GM12878 (cell line): ENCODE measurements around the gene ANAPC2. TPM values are rescaled to one million over a fixed set of nuclear protein-coding genes. Genes with fewer than 3 reads are reported as not detected.

Source experiments
- ATAC-seq: fragments of 200-7000 bp; cut with Tn5 transposase; 3 replicates; pipeline ENCODE4 v1.9.1; 2020; ENCODE audit warnings: mild to moderate bottlenecking, moderate library complexity
- BruUV-seq: library from RNA; stranded (reverse); fragments of 400-500 nt; replicated peaks from 2 replicates; lab custom pipeline; 2021; lab: Mats Ljungman, UMichigan
- CTCF ChIA-PET: fragments of 300-600 bp; sonication (Branson Sonifier 250); formaldehyde crosslinking; extraction: SDS; loops from one replicate; lab custom pipeline; 2021; ENCODE audit warnings: inconsistent platforms; lab: Yijun Ruan, JAX
- POLR2A ChIA-PET: fragments of 350-600 bp; formaldehyde crosslinking; extraction: SDS; loops from one replicate; lab custom pipeline; 2021; ENCODE audit warnings: inconsistent platforms; lab: Charles Lee
- RAD21 ChIA-PET: fragments of 300-600 bp; sonication (Branson Sonifier 250); formaldehyde crosslinking; loops from one replicate; lab custom pipeline; 2023; ENCODE audit warnings: antibody characterized with exemption; ENCODE audit not compliant: unreplicated experiment; lab: Charles Lee
- SMC1A ChIA-PET: fragments of 300-600 bp; sonication (Branson Sonifier 250); formaldehyde crosslinking; loops from one replicate; lab custom pipeline; 2023; ENCODE audit not compliant: unreplicated experiment, uncharacterized antibody; lab: Charles Lee
- DNase-seq: peaks from one replicate; pipeline ENCODE4 v3.0.0-alpha.2; 2011; ENCODE audit warnings: low read depth, low spot score
- FAIRE-seq: peaks from 3 replicates; lab custom pipeline; 2011; peaks lifted over from hg19 to GRCh38; lab: Jason Lieb, UNC
- H2AFZ ChIP-seq: 2 replicates; pipeline ENCODE4 v1.6.0; 2011; ENCODE audit warnings: low read depth, low read length, control low read depth; ENCODE audit not compliant: control insufficient read depth
- H3K27ac ChIP-seq: 2 replicates; pipeline ENCODE4 v1.5.1; 2011; ENCODE audit warnings: control low read depth; ENCODE audit not compliant: control insufficient read depth, insufficient read depth
- H3K27me3 ChIP-seq, 2 experiments: replicated peaks in 1 of 2; 2 replicates each; pipeline versions ENCODE4 v1.6.0 to v1.6.1; 2011; ENCODE audit warnings: low read length in 1 of 2; ENCODE audit not compliant: control insufficient read depth in 2 of 2, insufficient read depth in 2 of 2
- H3K36me3 ChIP-seq, 2 experiments: 2 replicates each; pipeline ENCODE4 v1.5.1; 2011; ENCODE audit warnings: low read length in 1 of 2; ENCODE audit not compliant: control insufficient read depth in 2 of 2, insufficient read depth in 2 of 2
- H3K4me1 ChIP-seq: 2 replicates; pipeline ENCODE4 v1.6.1; 2011; ENCODE audit warnings: mild to moderate bottlenecking, low read length, moderate library complexity, mixed read lengths; ENCODE audit not compliant: control insufficient read depth, insufficient read depth
- H3K4me2 ChIP-seq: 2 replicates; pipeline ENCODE4 v1.6.0; 2011; ENCODE audit warnings: control low read depth; ENCODE audit not compliant: control insufficient read depth, insufficient read depth
- H3K4me3 ChIP-seq: fragments of 200-600 bp; sonication (generic); 2 replicates; pipeline ENCODE4 v1.5.1; 2016
- H3K79me2 ChIP-seq: 2 replicates; pipeline ENCODE4 v1.6.0; 2011; ENCODE audit warnings: low read length; ENCODE audit not compliant: control insufficient read depth, insufficient read depth
- H3K9ac ChIP-seq: 2 replicates; pipeline ENCODE4 v1.8.0; 2011; ENCODE audit warnings: low read length, control low read depth, mixed read lengths; ENCODE audit not compliant: control insufficient read depth, insufficient read depth
- H3K9me3 ChIP-seq: replicated peaks from 3 replicates; pipeline ENCODE4 v1.5.1; 2011; ENCODE audit warnings: mild to moderate bottlenecking, low read length; ENCODE audit not compliant: control insufficient read depth, insufficient read depth
- H4K20me1 ChIP-seq: 2 replicates; pipeline ENCODE4 v1.6.0; 2011; ENCODE audit not compliant: control insufficient read depth, insufficient read depth
- BACH1 ChIP-seq: fragments of 450-650 bp; IDR thresholded peaks from 2 replicates; pipeline ENCODE4 v1.6.1; 2017; ENCODE audit warnings: mild to moderate bottlenecking, borderline replicate concordance
- BMI1 ChIP-seq: fragments of 450-650 bp; IDR thresholded peaks from 2 replicates; pipeline ENCODE4 v1.6.1; 2016; ENCODE audit warnings: mild to moderate bottlenecking, moderate library complexity, borderline replicate concordance
- CBX5 ChIP-seq: sonication (generic); IDR thresholded peaks from 2 replicates; pipeline ENCODE4 v1.6.1; 2016; ENCODE audit warnings: low read depth, moderate library complexity, mild to moderate bottlenecking, inconsistent platforms
- JUND ChIP-seq: IDR thresholded peaks from 2 replicates; pipeline ENCODE4 v1.6.1; 2012; ENCODE audit warnings: low read depth, mild to moderate bottlenecking, low read length, improper control_type of control experiment, moderate library complexity
- MEF2A ChIP-seq: IDR thresholded peaks from 2 replicates; pipeline ENCODE4 v1.6.1; 2011; ENCODE audit warnings: low read depth, mild to moderate bottlenecking, low read length, moderate library complexity; ENCODE audit not compliant: insufficient read depth
- NR2C1 ChIP-seq: fragments of 450-650 bp; IDR thresholded peaks from 2 replicates; pipeline ENCODE4 v1.6.1; 2017; ENCODE audit warnings: antibody characterized with exemption, mild to moderate bottlenecking, moderate library complexity
- NRF1 ChIP-seq: conservative IDR thresholded peaks from 2 replicates; pipeline ENCODE4 v1.6.1; 2011; ENCODE audit warnings: mild to moderate bottlenecking, low read depth, low read length, improper control_type of control experiment
- PKNOX1 ChIP-seq: fragments of 450-650 bp; IDR thresholded peaks from 2 replicates; pipeline ENCODE4 v1.6.1; 2016; ENCODE audit warnings: mild to moderate bottlenecking
- POLR2A ChIP-seq: IDR thresholded peaks from 2 replicates; pipeline ENCODE4 v1.6.1; 2011; ENCODE audit warnings: low read depth, mild to moderate bottlenecking, low read length
- RELA ChIP-seq: fragments of 450-650 bp; IDR thresholded peaks from 2 replicates; pipeline ENCODE4 v1.8.0; 2014; ENCODE audit warnings: borderline replicate concordance; ENCODE audit not compliant: partially characterized antibody
- RFX5 ChIP-seq: IDR thresholded peaks from 2 replicates; pipeline ENCODE4 v1.6.1; 2011; ENCODE audit warnings: low read depth, low read length, improper control_type of control experiment
- RUNX3 ChIP-seq: IDR thresholded peaks from 2 replicates; pipeline ENCODE4 v1.6.1; 2012; ENCODE audit warnings: low read length, inconsistent platforms
- TCF3 ChIP-seq: IDR thresholded peaks from 2 replicates; pipeline ENCODE4 v1.6.1; 2012; ENCODE audit warnings: low read depth, mild to moderate bottlenecking, low read length, borderline replicate concordance; ENCODE audit not compliant: insufficient read depth
- ZZZ3 ChIP-seq: IDR thresholded peaks from 2 replicates; pipeline ENCODE4 v1.6.1; 2011; ENCODE audit warnings: low read depth; ENCODE audit not compliant: control insufficient read depth, insufficient read length
- WGBS: methylation state at CpG from one replicate; pipeline ENCODE4 v1.1.6; 2016; ENCODE audit warnings: low lambda C conversion rate; ENCODE audit not compliant: insufficient replicate concordance, insufficient coverage; ENCODE audit errors: missing lambda C conversion rate; 5-methylcytosine and 5-hydroxymethylcytosine counted together
- in situ Hi-C: fragments of 300-500 bp; cut with MboI; formaldehyde crosslinking; loops from 9 replicates; pipeline ENCODE4 v1.14.3; 2018; ENCODE audit warnings: mixed read lengths
- intact Hi-C: fragments of 100-400 bp; cut with micrococcal nuclease; formaldehyde crosslinking; loops from one replicate; pipeline ENCODE4 v1.14.2; 2022; ENCODE audit not compliant: unreplicated experiment
- polyA plus RNA-seq, 11 experiments: library from polyadenylated mRNA; depleted of rRNA in 4 of 11; unstranded in 6 of 11; stranded (reverse) in 5 of 11; fragments of >200 nt; fragmentation: Nextera tagmentation in 4 of 11; fragmentation: Illumina TruSeq in 1 of 11; extraction: Ambion mirVana in 4 of 11; extraction: Trizol in 1 of 11; gene quantifications; 1 replicate in 1 of 11; 2 replicates in 10 of 11; pipeline versions ENCODE4 v1.2.1 to v1.2.3, GENCODE V29; 2011 to 2016; ENCODE audit warnings: inconsistent platforms in 2 of 11, missing spikeins in 2 of 11, low read depth in 1 of 11
- total RNA-seq, 4 experiments: library from RNA; depleted of rRNA in 3 of 4; stranded (reverse); fragments of >200 nt in 3 of 4; fragmentation: Illumina TruSeq in 1 of 4; extraction: Trizol in 1 of 4; gene quantifications; 2 replicates each; pipeline versions ENCODE4 v1.2.1 to v1.2.3, GENCODE V29; 2013 to 2021
- TF ChIP-seq, protein P1 (sequence below): fragments of 450-650 bp; formaldehyde crosslinking; IDR thresholded peaks from 2 replicates; pipeline ENCODE4 v1.5.0; 2022; ENCODE audit warnings: mild to moderate bottlenecking, missing genetic modification characterization

ANAPC2 gene
- total and polyA plus RNA-seq, 10 of the 15 experiments (the other 5 are each of a cell fraction or from before 2014, with no cell fraction given): 0.03 to 65.2 (median 20.5) TPM

DNA sequence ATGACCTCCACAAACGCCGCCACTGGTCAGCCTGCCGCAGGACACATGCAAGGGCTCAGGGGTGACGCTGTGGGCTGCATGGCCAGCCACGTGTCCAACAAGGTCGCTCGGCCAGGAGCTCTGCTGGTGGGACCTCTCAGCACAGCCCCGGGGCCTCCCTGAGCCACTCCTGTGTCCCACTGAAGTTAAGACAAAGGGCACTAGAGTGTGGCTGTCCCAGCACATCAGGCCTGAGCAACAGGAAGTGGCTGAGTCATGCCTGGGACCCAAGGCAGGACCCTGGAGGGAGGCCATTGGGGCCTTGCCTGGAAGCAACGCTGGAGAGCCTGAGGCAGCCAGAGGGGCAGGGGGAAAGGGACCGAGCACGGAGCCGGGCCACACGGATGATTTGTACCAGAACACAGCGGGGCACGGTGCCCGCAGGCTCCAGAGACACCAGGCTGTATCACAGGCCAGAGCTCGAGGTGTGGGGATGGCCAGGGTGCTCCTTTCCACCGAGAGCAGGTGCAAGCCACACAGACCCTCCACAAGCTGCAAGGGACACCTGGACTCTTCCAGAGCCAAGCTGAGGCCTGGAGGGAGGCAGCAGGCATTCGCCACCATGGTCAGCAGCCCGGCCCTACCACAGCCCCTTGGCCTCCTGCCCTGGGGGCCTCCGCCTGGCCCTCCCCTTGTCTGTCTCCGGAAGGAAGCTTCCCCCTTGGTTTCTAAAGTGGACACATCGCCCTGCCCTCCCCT, 10.0 kb downstream of the ANAPC2 start:
- ChIA-PET SMC1A (no interaction called here), POLR2A (no interaction called here), RAD21 (no interaction called here), CTCF (interaction anchor here (0.6 to 1.0 kb wide), 2 partner anchors 23 to 112 kb away, joined by 3 read pairs; no protein-coding TSS in a partner anchor)
- H3K4me1 ChIP-seq: no peaks in the 10 kb centered on the region
- no peak for TF ChIP-seq MEF2A
- no peak for TF ChIP-seq ZZZ3
- TF ChIP-seq RFX5: no peak
- no peak for TF ChIP-seq JUND
- TF ChIP-seq BMI1: no peak
- no peak for TF ChIP-seq PKNOX1
- TF ChIP-seq POLR2A: no peak
- TF ChIP-seq NR2C1: no peak
- no peak for TF ChIP-seq RELA
- TF ChIP-seq NRF1: no peak
- no peak for TF ChIP-seq CBX5
- TF ChIP-seq, protein P1, sequence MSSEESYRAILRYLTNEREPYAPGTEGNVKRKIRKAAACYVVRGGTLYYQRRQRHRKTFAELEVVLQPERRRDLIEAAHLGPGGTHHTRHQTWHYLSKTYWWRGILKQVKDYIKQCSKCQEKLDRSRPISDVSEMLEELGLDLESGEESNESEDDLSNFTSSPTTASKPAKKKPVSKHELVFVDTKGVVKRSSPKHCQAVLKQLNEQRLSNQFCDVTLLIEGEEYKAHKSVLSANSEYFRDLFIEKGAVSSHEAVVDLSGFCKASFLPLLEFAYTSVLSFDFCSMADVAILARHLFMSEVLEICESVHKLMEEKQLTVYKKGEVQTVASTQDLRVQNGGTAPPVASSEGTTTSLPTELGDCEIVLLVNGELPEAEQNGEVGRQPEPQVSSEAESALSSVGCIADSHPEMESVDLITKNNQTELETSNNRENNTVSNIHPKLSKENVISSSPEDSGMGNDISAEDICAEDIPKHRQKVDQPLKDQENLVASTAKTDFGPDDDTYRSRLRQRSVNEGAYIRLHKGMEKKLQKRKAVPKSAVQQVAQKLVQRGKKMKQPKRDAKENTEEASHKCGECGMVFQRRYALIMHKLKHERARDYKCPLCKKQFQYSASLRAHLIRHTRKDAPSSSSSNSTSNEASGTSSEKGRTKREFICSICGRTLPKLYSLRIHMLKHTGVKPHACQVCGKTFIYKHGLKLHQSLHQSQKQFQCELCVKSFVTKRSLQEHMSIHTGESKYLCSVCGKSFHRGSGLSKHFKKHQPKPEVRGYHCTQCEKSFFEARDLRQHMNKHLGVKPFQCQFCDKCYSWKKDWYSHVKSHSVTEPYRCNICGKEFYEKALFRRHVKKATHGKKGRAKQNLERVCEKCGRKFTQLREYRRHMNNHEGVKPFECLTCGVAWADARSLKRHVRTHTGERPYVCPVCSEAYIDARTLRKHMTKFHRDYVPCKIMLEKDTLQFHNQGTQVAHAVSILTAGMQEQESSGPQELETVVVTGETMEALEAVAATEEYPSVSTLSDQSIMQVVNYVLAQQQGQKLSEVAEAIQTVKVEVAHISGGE: no peak
- no peak for TF ChIP-seq BACH1
- no peak for TF ChIP-seq TCF3
- no peak for TF ChIP-seq RUNX3
- FAIRE-seq (no peak), DNase-seq (no peak), ATAC-seq (no peak)
- BruUV-seq: no TSS peak
- no peak overlapping the region for H2AFZ ChIP-seq
- no peaks in the 10 kb centered on the region for H3K9me3 ChIP-seq
- no peak overlapping the region for H3K4me3 ChIP-seq
- H3K9ac ChIP-seq: no peak overlapping the region
- in situ Hi-C loops (no loop called here), intact Hi-C loops (no loop called here)
- no peak overlapping the region for H3K4me2 ChIP-seq
- 85% methylated on average over 23 of the region's 23 CpGs for WGBS
- H3K27ac ChIP-seq: no peak overlapping the region
- peaks cover 4 to 16% of the 10 kb centered on the region in 2 experiments for H3K36me3 ChIP-seq
- no peaks in the 10 kb centered on the region for H4K20me1 ChIP-seq
- no peaks in the 10 kb centered on the region for H3K27me3 ChIP-seq
- no peaks in the 10 kb centered on the region for H3K79me2 ChIP-seq
